Measurements from ENCODE around the gene LXN. TPM values are rescaled to one million over a fixed set of nuclear protein-coding genes. Genes with fewer than 3 reads are reported as not detected.

LXN gene
- total and polyA plus RNA-seq, 2 of the 8 experiments (the other 6 are each of a cell fraction or from before 2014, with no cell fraction given), result 3.2 to 4.7 TPM

- TF ChIP-seq TCF12 (IDR thresholded peaks at IDR 0.05; ENCODE audit: low read depth, low read length) (no peak), POU5F1 (IDR thresholded peaks at IDR 0.05; ENCODE audit: low read depth, low read length) (no peak), CTBP2 (IDR thresholded peaks at IDR 0.05; ENCODE audit: borderline replicate concordance, insufficient read depth, insufficient read length, low read length) (no peak)
- TF ChIP-seq, protein P1, sequence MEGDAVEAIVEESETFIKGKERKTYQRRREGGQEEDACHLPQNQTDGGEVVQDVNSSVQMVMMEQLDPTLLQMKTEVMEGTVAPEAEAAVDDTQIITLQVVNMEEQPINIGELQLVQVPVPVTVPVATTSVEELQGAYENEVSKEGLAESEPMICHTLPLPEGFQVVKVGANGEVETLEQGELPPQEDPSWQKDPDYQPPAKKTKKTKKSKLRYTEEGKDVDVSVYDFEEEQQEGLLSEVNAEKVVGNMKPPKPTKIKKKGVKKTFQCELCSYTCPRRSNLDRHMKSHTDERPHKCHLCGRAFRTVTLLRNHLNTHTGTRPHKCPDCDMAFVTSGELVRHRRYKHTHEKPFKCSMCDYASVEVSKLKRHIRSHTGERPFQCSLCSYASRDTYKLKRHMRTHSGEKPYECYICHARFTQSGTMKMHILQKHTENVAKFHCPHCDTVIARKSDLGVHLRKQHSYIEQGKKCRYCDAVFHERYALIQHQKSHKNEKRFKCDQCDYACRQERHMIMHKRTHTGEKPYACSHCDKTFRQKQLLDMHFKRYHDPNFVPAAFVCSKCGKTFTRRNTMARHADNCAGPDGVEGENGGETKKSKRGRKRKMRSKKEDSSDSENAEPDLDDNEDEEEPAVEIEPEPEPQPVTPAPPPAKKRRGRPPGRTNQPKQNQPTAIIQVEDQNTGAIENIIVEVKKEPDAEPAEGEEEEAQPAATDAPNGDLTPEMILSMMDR (IDR thresholded peaks at IDR 0.05; ENCODE audit: control extremely low read depth in 1 of 3, insufficient read depth in 1 of 3, low read depth in 1 of 3, low read length in 3 of 3), result no peak
Measured at GRCh38 chr3:158710601-158711000, 38.2 kb upstream of the LXN start (continued).

Measured in H1 (cell line).